Endometrial microvascular endothelial cells (primary cell): ENCODE measurements around the gene ARPIN. TPM values are rescaled to one million over a fixed set of nuclear protein-coding genes. Genes with fewer than 3 reads are reported as not detected.

Source experiments
- in situ Hi-C: cut with HindIII; loops from 2 replicates; pipeline ENCODE4 v1.10.0; 2017; ENCODE audit warnings: low sequenced_read_pairs, low pct_unique_long_range_greater_than_20kb; ENCODE audit errors: inconsistent ontology term
- total RNA-seq: library from RNA; depleted of rRNA; stranded (reverse); fragments of >200 nt; gene quantifications from one replicate; pipeline ENCODE4 v1.2.3, GENCODE V29; 2015; ENCODE audit errors: inconsistent ontology term

ARPIN gene
- total RNA-seq, 1 donor from 2014 or later = 12.5 TPM

DNA sequence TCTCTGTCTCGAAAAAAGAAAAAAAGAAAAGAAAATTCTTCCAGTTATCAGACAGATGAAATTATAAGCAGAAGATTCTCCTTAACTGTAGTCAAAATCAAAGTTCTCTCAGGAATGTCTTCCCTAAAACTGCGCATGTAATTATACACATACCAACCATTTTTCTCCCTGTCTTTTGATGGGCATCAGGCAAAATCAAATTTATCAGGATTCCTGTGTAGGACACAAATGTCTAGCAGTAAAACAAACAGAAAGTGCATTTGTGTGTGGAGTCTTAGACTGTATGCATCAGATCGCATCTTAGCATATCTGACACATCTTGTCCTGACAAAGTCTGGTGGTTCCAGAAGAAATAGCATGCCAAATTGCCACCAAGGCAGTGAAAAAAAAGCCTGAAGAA lies 3.9 kb upstream of the ARPIN start:
- in situ Hi-C loops = no loop called here

DNA sequence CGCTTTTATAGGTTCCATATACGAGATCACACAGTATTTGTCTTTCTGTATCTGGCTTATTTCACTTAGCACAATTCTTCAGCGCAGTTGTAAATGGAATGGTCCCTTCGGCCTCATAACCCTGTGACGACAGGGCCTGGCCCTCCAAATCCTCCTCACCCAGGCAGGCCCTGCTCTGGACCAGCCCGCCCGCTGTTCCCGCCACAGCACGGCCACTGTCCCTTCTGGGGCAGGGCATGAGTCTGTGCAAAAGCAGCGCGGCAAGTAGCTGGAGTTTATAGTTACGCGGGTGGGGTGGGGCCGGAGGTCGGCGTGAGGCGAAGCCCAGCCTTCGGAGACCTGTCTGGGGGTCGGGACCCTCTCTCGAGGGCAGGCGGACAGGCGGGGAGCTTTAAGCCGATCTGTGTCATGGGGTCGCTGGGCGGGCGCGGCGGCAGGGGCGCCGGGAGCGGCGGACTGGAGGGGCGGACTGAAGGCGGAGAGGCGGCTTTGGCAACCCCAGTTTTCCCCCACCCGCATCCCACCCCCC lies 543 bp downstream of the ARPIN start:
- in situ Hi-C loops = no loop called here

DNA sequence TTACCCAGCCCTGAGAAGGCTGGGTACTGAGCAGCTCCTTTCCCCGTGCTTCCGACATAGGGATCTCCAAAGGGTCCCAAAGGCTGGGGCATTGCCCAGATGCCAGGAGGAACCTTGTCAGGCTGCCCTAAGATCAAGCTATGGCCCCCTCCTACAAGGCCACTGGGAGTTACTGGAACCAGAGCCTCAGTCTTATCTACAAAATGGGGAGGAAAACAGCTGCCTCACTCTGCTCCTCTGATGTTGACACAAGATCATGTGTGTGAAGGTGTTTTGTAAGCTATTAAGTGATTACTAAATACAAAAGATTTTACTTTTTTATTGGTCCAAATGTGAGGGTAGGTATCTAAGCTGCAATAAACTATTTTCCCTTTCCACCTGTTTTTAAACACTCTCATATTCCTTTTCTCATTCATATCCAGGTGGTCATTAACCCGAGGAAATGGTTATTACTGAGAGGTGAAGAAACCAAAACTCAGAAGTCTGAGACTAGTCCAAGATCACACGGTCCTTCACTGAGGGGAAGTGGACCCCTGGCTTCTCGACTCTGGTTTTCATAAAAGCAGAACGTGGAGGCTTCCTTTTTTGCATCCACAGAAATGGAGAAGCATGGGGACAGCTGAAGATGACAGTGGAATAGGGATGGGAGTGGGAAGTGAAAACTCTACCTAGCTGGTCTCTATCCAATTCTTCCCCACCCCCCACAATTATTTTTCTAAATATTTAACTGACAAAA lies 1.7 kb downstream of the ARPIN start:
- in situ Hi-C loops = no loop called here

DNA sequence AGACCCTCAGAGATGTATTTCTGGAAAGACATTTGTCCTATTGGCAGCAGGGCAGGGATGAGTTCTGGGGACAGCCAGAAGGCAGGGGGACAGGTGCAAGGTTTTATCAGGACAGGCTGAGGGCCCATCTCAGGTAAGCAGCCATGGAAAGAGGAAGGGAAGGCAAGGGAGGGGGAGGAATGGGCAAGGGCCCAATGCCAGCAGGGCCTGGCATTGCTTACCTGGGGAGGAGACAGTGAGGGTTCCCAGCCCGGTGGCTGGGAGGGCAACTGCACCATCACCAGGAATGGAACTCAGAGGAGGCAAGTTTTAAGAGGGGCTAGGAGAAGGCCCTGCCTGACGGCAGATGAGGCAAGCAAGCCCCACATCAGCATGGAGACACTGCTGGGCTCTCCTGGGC lies 3.1 kb downstream of the ARPIN start:
- in situ Hi-C loops = no loop called here

DNA sequence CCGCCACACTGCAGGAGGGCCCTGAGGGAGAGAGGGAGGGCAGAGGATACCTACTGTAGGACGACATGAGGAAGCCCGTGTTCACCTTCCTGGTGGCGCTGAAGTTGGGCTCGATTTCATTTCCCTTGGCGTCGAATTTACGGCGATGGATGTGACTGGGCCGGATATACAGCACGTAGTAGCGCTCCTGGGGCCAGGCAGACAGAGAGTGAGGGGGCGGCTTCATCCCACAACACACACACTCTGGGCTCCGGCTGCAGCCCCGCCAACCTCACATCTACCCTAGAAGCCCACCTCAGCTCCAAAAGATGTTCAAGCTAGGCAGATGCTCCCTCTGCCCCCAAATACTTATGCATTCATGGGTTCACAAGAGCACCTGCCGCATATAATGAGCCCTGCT lies 4.5 kb downstream of the ARPIN start:
- in situ Hi-C loops = no loop called here

DNA sequence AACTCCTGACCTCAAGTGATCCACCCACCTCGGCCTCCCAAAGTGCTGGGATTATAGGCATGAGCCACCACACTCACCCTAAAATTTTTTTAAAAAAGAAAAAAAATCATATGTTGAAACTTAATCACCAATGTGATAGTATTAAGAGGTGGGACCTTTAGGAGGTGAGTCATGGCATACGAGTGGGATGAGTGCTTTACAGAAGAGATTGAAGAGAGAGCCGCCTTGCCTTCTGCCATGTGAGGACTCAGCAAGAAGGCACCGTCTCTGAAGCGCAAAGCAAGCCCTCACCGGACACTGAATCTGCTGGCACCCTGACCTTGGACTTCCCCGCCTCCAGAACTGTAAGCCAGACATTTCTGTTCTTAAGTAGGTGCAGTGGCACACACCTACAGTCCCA lies 5.5 kb downstream of the ARPIN start:
- in situ Hi-C loops = no loop called here

DNA sequence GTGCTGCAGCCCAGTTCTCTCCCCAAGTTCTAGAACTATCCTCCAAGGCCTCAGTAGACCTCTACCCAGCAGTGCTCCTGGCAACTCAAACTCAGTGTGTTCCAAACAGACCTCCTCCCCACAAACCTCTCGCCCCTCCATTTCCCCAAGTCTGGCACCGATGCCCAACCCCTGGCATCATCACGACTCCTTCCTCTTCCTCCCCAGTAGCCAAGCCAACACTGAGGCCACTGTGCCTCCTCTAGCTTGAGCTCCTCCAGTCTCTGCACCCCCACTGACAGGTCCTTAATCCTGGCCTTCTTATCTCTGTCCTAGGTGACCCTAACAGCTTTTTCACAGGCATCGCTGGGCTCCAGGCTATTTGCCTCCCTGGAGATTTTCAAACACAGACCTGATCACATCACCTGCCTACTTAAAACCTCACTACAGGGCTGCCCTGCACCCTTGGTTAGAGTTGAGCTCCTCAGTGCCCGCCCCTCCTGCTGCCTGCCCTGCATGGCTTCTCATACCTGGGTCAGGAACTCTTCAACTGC lies 6.8 kb downstream of the ARPIN start:
- in situ Hi-C loops = no loop called here

DNA sequence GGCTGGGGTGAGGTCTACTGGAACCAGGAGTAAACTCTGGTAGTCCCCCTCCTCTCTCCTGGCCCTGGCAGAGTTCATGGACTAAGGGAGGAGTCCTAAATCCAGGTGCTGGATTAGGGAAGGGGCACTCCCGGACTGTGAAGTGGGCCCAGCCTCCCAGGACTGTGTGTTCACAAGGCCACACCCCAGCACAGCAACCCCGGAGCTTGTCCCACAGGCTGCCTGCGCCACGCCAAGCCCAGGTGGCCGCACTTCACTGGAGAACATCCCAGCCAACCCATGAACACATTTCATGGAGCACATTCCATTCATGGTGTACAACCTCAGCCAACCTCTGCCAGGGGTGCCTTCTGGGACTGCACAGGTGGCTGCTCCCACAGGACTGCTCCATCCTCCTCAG lies 8.2 kb downstream of the ARPIN start:
- in situ Hi-C loops = no loop called here

DNA sequence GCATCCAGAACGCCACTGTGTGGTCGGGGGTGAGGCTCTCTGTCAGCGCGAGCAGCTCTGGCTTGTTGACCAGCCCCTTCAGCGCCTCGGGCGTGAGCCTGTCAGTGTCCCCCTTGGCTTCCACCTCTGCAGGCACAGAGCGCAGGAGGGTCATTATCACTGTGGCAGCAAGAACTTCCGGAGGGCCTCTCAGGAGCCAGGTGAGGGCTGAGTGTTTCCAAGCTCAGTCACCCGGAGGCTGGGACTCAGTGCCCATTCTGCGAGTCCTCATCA lies 9.0 kb downstream of the ARPIN start:
- in situ Hi-C loops = no loop called here

DNA sequence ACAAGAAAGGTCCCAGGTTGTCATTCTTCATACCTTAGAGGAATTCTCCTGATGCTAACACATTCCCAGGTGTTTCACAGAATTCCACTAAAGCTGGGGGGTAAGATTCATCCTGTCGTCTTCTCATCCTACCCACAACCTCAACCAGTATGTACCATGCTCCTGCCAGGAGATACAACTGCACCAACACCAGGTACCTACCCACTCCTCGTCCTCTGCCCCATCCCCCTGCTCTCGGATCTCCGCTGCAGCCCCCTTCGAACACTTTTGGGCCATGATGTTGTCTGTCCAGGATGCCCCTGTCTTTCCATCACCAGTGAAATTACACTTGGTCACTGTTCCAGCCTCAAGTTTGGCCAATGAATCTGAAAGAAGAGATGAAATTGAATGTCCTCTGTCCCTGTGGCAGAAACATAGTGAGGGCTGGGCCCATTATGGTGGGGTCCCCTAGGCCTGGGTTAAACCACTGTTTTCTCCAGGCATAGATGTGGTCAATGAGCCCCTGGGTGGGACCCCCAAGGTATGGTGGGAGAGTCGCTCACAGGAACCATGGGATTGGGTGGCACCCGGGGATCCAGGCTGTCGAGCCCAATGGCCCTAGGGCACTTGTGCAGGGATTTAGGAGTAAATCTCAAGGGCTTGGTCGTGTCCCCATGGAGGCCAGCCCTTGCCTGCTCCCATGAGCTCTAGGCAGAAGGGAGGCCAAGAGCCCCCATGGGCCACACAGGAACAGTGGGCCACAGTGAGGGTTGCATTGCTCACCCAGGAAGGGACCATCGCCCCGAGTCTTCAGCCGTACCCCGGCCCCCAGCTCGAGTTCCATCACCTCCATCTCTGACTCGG lies 9.5 kb downstream of the ARPIN start:
- in situ Hi-C loops = no loop called here

DNA sequence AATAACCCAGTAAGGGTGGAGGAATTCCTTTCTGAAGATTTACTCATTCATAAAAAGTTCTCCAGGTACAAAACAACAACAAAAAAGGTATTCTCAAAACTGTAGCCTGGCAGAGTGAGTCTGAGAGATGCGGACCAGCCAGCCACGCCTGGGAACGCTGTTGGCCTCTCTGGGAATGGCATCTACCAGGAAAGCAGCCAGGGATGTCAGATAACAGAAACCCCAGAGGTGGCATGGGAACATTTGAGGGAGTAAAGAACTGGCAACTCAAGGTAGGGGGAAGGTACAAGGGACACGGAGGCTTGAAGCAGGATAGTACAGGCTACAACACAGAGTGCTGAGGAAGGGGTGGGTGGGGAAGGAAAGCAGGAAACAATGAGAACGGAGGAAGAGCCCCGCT lies 11.9 kb downstream of the ARPIN start:
- in situ Hi-C loops = no loop called here

DNA sequence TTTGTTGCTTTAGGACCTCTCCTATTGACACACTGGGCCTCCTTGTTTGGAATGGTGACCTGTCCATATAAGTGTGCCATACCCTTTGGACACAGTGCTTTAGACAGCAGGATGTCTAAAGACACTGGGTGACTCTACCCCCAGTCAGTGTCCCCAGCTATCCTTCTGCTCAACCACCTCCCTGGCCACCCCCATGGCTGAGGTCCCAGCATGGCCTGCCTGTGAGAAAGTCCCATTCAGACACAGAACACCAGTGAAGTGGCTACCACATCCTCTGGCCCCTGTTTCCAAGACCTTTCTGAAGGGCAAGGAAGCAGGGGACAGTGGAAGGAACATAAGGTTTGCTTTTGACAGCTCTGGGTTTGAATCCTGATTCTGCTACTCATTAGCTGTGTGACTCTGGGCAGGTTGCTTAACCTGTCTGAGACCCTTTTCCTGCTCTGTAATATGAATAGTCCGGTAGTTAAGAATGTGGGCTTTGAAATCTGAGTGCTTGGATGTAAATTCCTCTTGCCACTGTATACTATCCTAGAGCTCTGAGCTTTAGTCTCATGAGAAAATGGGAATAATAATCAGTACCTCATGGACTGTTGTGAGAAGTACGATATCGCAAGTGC lies 12.7 kb downstream of the ARPIN start:
- in situ Hi-C loops = no loop called here

DNA sequence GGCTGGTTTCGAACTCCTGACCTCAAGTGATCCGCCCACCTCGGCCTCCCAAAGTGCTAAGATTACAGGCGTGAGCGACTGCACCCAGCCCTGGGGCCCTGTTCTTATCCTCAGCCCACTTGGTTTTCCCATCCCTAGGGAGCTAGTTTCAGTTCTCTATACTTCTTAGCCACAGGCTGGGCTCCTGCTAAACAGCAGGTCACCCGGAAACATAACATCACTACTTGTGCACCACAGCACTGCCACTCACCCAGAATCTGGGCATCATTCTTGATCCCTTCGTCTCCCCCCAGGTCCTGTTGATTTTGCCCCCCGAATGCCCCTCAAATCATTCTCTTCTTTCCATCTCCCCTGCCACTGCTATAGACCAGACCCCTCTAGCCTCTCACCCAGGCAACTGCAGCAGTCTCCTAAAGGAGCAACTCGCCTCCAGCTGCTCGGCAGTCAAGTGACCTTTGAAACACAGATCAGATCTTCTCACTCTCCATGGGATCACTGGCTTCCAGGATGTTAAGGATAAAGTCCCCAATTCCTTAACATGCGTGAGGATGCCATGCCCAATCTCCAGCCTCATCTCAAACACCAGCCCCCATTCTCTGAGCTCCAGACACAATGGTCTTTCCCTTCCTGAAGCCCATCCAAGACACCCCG lies 13.3 kb downstream of the ARPIN start:
- in situ Hi-C loops = no loop called here

DNA sequence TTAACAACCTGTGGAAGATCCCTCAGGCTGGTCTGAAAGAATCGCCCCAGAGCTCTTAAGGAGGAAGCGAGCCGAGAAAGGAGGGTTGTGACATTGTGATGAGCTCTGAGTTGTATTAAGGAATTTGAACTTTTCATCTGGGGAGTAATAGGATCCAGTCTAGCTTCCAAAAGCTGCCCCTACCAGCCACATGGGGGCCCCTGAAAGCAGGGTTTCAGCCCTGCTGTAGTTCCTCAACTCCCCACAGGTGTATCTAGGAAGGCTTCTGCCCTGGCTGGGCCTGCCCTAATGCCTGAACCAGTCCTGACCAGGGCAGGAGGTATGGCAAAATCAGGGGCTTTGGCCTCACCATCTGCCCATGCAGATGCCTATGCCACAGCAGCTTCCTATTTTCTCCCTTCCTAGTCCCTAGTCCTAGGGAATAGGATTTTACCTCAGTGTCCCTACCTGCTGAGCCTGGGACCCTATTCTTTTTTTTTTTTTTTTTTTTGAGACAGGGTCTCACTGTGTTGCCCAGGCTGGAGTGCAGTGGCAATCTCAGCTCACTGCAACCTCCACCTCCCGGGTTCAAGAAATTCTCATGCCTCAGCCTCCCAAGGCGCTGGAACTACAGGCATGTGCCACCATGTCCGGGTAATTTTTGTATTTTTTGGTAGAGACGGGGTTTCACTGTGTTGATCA lies 14.0 kb downstream of the ARPIN start:
- in situ Hi-C loops = no loop called here

DNA sequence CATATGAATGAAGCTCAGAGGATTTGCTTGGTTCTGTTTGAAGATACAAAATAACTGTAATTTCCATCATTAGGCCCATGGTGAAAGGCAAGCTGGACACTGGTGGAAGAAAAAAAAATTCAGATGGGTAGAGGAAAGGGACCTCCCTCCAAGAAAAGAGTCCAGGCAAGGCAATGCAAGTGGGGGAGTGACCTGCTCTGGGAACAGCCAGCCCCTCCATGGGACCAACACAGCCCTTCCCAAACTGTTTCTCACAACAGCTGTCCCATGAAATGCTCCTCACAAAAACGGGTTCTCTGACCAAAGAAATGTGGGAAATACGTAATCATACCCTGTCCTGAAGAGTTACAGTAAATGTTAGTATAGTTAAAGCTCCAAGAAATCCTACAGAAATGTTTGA lies 14.6 kb downstream of the ARPIN start:
- in situ Hi-C loops = no loop called here

DNA sequence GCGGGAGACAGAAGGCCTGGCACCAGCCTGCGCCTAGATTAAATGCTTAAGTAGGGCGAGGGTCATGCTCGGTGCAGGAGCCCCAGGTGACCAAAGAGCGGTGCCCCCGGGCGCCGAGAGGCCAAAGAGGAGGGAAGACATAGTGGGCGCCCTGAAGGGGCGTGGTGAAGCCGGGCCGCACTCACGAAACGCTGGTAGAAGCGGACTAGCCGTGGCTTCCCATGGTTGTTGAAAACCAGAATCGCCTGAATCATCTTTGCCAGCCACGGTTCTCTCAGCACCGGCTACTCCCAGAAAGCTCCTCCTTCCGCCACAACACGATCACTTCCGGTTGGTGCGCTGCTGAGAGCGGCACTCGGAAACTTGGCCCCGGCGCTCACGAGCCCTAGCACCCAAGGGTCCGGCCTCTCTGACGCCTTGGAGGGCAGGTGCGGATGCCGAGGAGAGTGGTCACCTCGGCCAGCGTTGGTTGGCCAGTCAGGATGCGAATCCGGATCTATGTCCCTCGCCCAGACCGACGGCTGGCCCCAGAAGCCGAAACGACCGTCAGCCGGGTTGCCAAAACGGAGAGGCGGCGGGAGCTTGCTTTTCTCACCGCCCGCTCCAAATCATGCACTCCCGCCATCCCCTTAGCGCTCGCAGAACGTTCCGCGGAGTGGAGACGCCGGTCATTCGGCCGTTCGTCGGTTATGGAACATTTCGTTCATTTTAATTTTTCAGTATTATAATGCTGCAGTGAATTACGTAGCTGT lies 18.9 kb downstream of the ARPIN start, which contains the start of gene AP3S2:
AP3S2 (minus strand) TSS at position 299 of the 752 bp plus-strand sequence; CDS start at position 254, 45 bp downstream.
- in situ Hi-C loops = no loop called here

DNA sequence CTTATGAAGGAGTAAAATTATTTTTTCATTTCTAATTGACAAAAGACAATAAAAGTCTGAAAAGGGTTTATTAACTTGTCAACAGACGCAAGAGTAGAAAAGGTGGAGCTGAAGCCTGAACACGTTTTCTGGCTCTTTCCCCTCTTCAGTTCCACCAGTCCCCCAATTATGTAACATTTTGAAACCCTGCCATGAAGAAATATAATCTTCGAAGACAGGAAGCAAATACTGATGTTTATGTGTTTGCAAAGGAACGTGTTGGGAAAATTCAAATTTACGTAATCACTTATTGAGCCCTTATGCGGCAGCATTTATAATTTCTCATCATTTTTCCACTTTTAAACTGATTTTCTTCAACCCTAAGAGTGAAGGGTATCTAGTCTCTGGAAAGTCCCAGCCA lies 19.7 kb downstream of the ARPIN start:
- in situ Hi-C loops = no loop called here

DNA sequence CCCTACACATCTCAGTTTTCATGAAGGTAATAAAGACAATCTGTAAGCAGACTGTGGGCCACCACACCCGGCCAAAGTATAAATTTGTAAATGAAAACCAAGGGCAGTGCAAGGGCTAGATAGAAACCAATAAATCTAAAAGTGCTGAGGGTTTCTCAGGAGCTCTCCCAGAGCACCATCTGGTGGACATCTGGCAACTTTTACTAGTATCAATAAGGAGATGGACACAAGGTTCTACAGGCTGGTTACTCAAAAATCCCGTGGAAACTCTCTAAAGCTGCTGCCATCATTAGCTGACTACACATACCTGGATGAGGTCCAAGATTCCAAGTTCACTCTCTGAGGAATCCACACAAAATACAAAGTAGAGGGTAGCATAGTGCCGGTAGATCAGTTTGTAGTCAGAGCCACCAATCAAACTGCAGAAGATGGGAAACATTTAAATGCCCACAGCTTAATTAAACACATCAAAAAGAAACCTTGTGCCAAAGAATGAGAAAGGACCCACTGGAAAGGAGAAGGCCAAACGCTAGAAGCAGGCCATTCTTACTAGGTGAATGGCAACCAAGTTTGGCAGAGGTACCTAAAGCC lies 24.4 kb downstream of the ARPIN start:
- in situ Hi-C loops = no loop called here
